ENCODE data around the gene NCAM2.

NCAM2 gene

GRCh38 chr21:21163904-21164303 is 165.7 kb downstream of the NCAM2 start:
- DNase-seq (ENCODE audit: extremely low read depth in 1 of 2, low read depth in 1 of 2) = peak in 1 of 2 donors; percentile 3

DNA sequence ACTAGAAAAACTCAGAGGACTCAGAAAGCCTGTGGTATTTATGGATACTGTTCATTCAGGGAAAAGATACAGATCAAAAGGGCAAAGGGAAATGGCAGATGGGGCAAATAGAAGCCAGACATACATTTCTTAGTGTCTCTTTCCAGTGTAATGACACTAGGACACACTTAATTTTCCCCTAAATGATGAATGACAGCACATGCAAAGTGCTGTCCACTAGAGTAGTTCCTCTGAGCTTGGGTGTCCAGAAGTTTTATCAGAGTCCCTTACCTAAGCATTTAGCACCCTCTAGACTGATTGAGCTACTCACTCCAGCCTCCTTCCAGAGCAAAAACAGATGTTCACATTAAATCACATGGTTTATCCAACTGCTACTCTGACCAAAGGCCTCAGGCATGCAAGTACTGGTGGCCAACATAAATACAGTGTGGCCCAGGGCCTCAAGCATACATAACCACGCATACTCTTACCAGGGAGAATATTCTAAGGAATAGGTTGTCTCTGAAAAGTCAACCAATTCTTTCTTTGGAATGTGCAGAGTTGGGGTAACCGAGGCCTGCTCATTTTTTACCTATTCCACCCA is 166.9 kb downstream of the NCAM2 start:
- no peak for DNase-seq (ENCODE audit: extremely low read depth in 1 of 2, low read depth in 1 of 2)

DNA sequence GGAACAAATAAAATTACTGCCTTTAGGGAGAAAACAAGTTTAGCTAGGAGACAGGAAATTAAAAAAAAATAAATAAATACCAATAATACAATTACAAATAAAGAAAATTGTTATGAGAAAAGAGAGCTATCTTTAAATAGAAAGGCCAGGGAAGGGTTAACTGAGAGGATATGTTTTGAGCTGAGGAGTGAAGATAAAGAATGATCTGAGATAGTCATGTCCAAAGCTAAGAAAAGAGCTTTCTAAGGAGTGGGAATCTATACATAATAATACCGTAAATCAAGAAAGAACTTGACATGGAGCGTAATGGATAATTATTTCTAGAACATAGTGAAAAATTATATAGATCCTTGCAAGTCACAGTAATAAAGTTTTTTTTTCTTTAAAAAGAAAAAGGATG is 176.5 kb downstream of the NCAM2 start:
- DNase-seq (ENCODE audit: extremely low read depth in 1 of 2, low read depth in 1 of 2) = no peak

DNA sequence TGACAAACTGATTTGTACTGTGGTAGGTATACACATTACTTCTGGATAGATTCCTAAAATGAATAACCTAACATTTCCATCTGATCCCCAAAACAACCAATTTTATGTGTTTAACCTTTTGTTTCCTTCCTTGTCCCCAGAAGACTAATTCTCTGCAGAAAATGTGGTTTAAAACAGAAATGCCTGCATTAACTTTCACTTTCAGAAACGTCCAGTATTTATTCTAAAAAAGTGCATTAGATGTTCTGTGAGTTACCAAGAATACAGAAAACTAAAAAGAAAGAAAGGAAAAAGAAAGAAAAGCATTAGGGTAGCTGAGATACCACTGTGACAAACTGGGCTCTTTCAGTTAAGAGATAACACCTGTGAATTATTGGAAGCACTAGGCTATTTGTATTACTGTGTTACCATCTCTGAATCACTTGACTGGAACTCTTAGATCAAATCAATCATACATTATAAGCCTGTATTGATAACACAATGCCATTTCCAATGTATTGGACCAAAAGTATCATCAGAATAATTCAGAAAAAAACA is 177.7 kb downstream of the NCAM2 start:
- DNase-seq (ENCODE audit: extremely low read depth in 1 of 2, low read depth in 1 of 2) = no peak

- no peak for DNase-seq (ENCODE audit: extremely low read depth in 1 of 2, low read depth in 1 of 2)
These were observed 179.3 kb downstream of the NCAM2 start for GRCh38 chr21:21177353-21177986.

DNA sequence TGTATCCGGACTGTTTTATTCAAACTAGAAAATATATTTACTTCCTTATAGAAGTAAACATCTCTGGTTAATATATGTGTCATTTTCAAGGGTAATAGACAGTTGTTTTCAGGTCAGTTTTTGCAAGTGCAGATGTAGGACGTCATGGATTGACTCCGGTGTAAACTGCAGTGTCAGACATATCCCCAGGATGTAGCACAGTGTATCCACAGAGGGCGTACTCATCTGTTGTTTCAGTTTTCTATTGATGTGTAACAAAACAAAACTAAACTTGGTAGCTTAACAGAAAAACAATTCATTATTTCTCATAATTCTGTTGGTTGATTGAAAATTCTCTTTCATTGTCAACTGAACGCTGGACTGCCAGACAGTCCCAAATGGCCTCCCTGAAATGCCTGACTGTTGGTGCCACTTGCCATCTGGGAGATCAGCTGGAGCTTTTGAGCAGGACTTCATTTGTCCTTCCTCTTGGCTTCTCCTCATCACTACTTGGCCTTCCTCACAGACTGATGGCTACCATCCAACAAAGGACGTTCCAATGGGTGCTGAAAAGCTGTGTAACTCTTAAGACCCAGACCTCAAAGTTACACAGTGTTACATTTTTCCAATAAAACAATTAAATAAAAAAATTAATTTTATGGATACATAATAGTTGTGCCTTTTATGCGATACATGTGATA is 181.6 kb downstream of the NCAM2 start:
- DNase-seq (ENCODE audit: extremely low read depth in 1 of 2, low read depth in 1 of 2) = no peak

GRCh38 chr21:21182401-21183010 is 184.3 kb downstream of the NCAM2 start:
- no peak for DNase-seq (ENCODE audit: extremely low read depth in 1 of 2, low read depth in 1 of 2)

DNA sequence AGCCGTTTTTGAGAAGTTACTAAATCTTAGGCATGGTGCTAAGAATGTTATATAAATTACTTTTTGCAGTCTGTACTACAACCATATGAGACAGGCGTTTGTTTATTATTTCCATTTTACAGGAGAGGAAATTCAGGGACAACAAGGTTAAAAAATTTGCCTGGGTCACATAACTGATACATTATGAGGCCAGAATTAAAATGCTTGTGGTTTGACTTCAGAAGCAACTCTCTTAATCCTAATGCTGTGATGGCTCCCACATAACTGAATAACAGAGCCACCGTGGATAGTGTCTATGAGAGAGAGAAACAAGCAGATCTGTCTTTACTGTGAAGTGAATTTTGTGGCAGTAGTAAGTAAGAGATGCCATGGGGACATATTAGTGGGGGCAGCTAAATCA is 184.9 kb downstream of the NCAM2 start:
- DNase-seq (ENCODE audit: extremely low read depth in 1 of 2, low read depth in 1 of 2) = no peak

DNA sequence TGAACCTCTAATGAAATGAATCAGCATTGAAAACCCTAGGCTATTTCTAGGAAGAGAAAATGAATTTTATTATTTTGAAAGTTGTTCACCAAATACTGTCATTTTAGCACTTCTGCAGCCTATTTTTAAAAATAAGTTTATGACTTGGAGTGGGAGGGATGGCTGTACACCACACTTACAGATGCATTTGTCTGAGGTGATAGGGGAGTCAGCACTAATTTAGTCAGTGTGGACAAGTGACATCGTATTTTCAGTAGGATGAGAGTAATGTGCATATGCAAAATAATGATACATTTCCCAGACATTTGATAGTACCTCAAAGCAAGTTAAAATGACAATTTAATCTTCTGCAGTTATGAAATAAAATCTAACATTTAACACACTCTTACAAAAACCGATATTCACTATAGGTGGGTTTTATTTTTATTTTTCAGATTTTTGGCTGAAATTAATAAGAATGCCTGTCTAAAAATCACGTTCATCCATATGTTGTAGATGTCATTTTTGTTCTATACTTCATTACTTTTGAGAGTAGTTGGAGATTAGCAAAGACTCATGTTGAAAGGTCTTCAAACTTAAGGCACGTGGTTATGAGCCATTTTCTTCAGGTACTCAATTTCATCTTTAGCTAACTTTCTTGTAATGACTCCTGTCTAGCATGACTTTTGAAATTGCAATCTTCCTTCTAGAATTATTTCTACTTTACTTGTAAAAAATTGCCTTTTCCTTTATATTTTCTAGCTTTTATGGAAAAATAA is 186.7 kb downstream of the NCAM2 start:
- no peak for DNase-seq (ENCODE audit: extremely low read depth in 1 of 2, low read depth in 1 of 2)

GRCh38 chr21:21187579-21187978 is 189.4 kb downstream of the NCAM2 start:
- no peak for DNase-seq (ENCODE audit: extremely low read depth in 1 of 2, low read depth in 1 of 2)

DNA sequence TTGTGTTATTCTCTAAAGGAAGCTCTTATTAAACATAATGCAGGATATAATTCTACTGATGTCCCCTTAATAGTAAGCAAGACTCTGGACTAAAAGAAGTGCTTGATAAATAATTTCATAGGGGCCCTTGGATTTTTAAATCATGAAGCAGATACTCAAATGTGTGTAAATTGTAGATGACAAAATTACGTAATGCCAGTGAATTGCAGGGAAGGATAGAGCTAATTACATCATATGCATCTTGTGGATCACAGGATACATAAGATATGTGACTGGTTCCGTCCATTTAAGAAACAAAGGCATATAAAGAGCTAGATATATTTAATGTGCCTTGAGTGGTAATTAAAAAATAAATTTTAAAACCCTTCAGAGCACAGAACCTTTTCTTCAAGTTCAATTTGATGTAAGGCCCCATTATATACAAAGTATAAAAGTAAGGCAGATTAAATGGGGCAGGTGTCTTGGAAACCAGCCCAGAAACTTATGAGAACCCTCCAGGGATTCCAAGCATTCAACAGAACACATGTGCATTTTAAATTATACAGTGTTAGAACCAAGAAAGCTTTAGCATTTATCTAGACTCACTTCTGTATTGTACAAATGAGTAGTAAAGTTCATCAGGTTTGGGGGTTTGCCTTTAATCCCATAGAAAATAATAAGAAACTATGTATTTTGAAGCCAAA is 190.4 kb downstream of the NCAM2 start:
- no peak for DNase-seq (ENCODE audit: extremely low read depth in 1 of 2, low read depth in 1 of 2)

DNA sequence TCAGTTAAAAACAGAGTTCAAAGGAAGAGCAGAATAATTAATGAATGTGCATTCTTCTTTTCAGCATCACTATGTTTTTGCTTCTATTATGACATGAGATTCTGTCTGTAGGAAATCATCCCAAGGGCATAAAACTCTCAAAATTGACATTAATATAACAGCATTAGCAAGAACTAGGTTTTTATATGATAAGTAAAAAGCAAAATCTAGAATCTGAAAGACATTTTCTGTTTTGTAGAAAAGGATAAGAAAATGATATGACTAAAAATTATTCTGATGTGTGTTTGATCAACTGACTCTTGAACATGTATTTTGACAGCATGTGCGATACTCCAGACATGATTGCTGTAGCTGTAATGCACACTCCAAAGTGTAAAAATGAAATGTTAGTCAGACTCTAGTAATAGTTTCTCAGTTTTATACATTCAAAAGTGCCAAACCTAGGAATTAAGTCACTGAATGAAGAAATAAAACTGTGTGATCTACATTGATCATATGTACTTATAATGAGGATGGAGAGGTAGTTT is 197.3 kb downstream of the NCAM2 start:
- no peak for DNase-seq (ENCODE audit: extremely low read depth in 1 of 2, low read depth in 1 of 2)

GRCh38 chr21:21196087-21196486 is 197.9 kb downstream of the NCAM2 start:
- DNase-seq (ENCODE audit: extremely low read depth in 1 of 2, low read depth in 1 of 2) = no peak

GRCh38 chr21:21196848-21197247 is 198.6 kb downstream of the NCAM2 start:
- no peak for DNase-seq (ENCODE audit: extremely low read depth in 1 of 2, low read depth in 1 of 2)

DNA sequence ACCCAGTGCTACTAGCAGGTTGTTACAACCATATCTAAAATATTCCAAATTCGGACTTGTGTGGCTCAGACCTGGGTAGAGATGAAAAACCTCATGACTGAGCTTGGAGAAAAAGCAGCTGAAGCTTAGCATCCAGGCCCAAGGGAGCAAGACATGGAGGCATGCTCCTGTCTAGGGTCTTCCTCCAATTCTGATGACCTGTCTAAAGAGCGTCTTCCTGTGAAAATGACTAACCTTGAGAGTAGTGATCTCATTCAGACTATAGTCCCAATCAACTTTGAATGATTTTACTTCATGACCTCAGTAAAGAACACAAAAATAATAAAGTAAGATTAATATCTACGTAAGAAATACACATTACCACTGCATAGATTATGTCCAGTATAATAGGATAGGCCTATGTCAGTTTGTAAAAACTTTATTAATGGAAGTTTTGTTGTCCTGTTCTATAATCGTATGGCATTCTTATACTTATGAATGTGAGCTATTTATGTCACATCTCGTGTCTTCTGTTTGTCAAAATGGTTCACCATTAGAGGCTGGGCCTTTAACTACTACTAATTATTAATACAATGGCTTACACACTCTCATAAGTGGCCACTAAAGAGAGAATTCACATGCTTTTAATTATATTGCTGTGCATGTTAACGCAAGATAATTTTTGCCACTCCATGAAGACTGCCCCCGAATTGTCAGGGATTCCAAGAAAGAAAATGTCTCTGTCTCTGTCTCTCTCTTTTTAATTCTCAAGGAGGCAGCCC is 201.3 kb downstream of the NCAM2 start:
- DNase-seq (ENCODE audit: extremely low read depth in 1 of 2, low read depth in 1 of 2) = no peak

DNA sequence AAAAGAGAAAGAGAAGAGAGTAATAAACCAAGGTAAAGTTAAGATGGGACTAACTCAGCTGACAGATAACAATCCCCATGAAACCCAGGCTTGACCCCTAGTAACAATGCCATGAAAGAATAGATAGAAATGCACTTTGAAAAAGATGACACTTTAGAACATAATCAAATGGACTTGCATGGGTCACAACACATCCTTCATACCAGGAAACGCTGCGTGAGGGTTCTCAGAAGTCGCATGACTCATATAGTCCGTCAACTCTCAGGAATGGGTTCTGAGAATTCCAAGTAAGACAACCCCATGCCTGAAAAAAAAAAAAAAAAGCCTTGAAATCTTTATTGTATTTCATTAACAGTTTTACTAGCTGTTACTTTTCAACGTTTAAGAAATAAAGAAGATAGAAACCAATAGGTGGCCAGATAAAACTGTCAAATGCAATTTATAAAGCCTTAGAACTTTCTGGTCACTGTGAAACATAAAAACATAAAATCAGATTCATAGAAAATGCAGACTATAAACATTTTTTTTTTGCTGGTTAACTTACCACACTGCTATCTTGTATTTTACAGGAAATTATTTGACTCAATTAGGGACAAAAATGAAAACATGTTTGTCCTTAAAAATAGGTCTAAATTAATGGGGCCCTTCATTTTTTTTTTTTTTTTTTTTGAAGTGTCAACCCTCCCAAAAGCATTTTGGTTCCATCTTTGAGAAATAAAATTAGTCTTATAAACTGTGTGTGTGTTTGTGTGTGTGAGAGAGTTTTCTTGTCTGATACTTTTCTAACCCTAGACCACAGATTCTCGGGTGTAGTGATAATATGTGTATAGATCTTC is 202.1 kb downstream of the NCAM2 start:
- DNase-seq (ENCODE audit: extremely low read depth in 1 of 2, low read depth in 1 of 2) = peak in 1 of 2 donors; percentile 9

- no peak for DNase-seq (ENCODE audit: extremely low read depth in 1 of 2, low read depth in 1 of 2)
These were observed 202.9 kb downstream of the NCAM2 start for GRCh38 chr21:21200939-21201615.

GRCh38 chr21:21203822-21204339 is 205.7 kb downstream of the NCAM2 start:
- DNase-seq (ENCODE audit: extremely low read depth in 1 of 2, low read depth in 1 of 2) = no peak
